Kasumi-1 (cell line): ENCODE results near the gene UBR4.

ENCODE experiments used
- DNase-seq, 2 experiments: peaks; one replicate each; lab custom pipeline; 2025; lab: John Stamatoyannopoulos, UW

Gene UBR4

GRCh38 chr1:19091196-19091953, 118.7 kb downstream of the UBR4 start:
- no peak for DNase-seq

- DNase-seq, result no peak
Observed at GRCh38 chr1:19089524-19089923, 120.5 kb downstream of the UBR4 start.

GRCh38 chr1:19088717-19089442, 121.2 kb downstream of the UBR4 start:
- no peak for DNase-seq

- no peak for DNase-seq
Observed at GRCh38 chr1:19087737-19088594, 122.1 kb downstream of the UBR4 start.

GRCh38 chr1:19087017-19087736, 122.9 kb downstream of the UBR4 start:
- no peak for DNase-seq

- no peak for DNase-seq
Observed at GRCh38 chr1:19086176-19086875, 123.7 kb downstream of the UBR4 start.

- DNase-seq, result no peak
Observed at GRCh38 chr1:19084206-19084738, 125.8 kb downstream of the UBR4 start.

GRCh38 chr1:19083081-19083480, 127.0 kb downstream of the UBR4 start:
- no peak for DNase-seq

GRCh38 chr1:19081218-19081893, 128.7 kb downstream of the UBR4 start:
- DNase-seq, result peak; percentile 71 to 80

GRCh38 chr1:19080721-19081120, 129.3 kb downstream of the UBR4 start:
- DNase-seq, result no peak

GRCh38 chr1:19079541-19080472, 130.3 kb downstream of the UBR4 start:
- DNase-seq, result no peak

- DNase-seq, result no peak
Observed at GRCh38 chr1:19078536-19078935, 131.5 kb downstream of the UBR4 start.

GRCh38 chr1:19076841-19077616, 133.0 kb downstream of the UBR4 start:
- DNase-seq, result no peak

GRCh38 chr1:19074902-19075721, 135.0 kb downstream of the UBR4 start:
- DNase-seq, result no peak

GRCh38 chr1:19074361-19074901, 135.6 kb downstream of the UBR4 start:
- DNase-seq, result no peak

GRCh38 chr1:19073311-19074186, 136.5 kb downstream of the UBR4 start:
- DNase-seq, result no peak
